ENCODE data around the gene C17orf75.
"Not testable (repeated sequence)": the region's sequence is repeated elsewhere in the genome, so short reads cannot be mapped to it uniquely, and the experiment has no call there.

C17orf75 gene

GRCh38 chr17:32352734-32353133 lies 10.8 kb upstream of the C17orf75 start:
- H3K36me3 Mint-ChIP-seq; H3K9me3 Mint-ChIP-seq (ENCODE audit: low read depth); H3K27me3 Mint-ChIP-seq: not testable (repeated sequence)
- Mint-ChIP-seq H3K27ac (peak overlapping the region; percentile 22), H3K4me1 (ENCODE audit: low read depth) (peaks cover 55% of the 10 kb centered on the region), H3K4me3 (peak overlapping the region; percentile 100)

GRCh38 chr17:32350666-32351418 lies 8.9 kb upstream of the C17orf75 start:
- H3K4me1 Mint-ChIP-seq (ENCODE audit: low read depth), result peaks cover 42% of the 10 kb centered on the region
- no peaks in the 10 kb centered on the region for H3K27me3 Mint-ChIP-seq
- H3K9me3 Mint-ChIP-seq (ENCODE audit: low read depth), result no peaks in the 10 kb centered on the region
- peak overlapping the region; percentile 100 for H3K4me3 Mint-ChIP-seq
- peak overlapping the region; percentile 99 for H3K27ac Mint-ChIP-seq
- H3K36me3 Mint-ChIP-seq, result peaks cover 10% of the 10 kb centered on the region

- Mint-ChIP-seq H3K27ac (peak within 1 kb of the TSS; percentile 99), H3K27me3 (no peaks in the 10 kb centered on the region), H3K36me3 (peaks cover 6% of the 10 kb centered on the region), H3K4me1 (ENCODE audit: low read depth) (peaks cover 35% of the 10 kb centered on the region), H3K4me3 (peak within 1 kb of the TSS; percentile 100), H3K9me3 (ENCODE audit: low read depth) (no peaks in the 10 kb centered on the region)
Measured at GRCh38 chr17:32349854-32350665, 8.1 kb upstream of the C17orf75 start, which contains the start of gene ZNF207. Gene ZNF207 (plus strand): TSS chr17:32350157. CDS start chr17:32350286, 129 bp downstream.

GRCh38 chr17:32349503-32349853 lies 7.5 kb upstream of the C17orf75 start:
- no peaks in the 10 kb centered on the region for H3K27me3 Mint-ChIP-seq
- H3K4me1 Mint-ChIP-seq (ENCODE audit: low read depth), result peaks cover 30% of the 10 kb centered on the region
- peak overlapping the region; percentile 100 for H3K4me3 Mint-ChIP-seq
- H3K27ac Mint-ChIP-seq, result peak overlapping the region; percentile 99
- H3K36me3 Mint-ChIP-seq, result peaks cover 6% of the 10 kb centered on the region
- no peaks in the 10 kb centered on the region for H3K9me3 Mint-ChIP-seq (ENCODE audit: low read depth)

GRCh38 chr17:32348483-32348800 lies 6.5 kb upstream of the C17orf75 start:
- Mint-ChIP-seq H3K4me3 (peak overlapping the region; percentile 58), H3K4me1 (ENCODE audit: low read depth) (peaks cover 24% of the 10 kb centered on the region), H3K9me3 (ENCODE audit: low read depth) (no peaks in the 10 kb centered on the region), H3K27ac (no peak overlapping the region), H3K36me3 (peaks cover 6% of the 10 kb centered on the region), H3K27me3 (no peaks in the 10 kb centered on the region)

DNA sequence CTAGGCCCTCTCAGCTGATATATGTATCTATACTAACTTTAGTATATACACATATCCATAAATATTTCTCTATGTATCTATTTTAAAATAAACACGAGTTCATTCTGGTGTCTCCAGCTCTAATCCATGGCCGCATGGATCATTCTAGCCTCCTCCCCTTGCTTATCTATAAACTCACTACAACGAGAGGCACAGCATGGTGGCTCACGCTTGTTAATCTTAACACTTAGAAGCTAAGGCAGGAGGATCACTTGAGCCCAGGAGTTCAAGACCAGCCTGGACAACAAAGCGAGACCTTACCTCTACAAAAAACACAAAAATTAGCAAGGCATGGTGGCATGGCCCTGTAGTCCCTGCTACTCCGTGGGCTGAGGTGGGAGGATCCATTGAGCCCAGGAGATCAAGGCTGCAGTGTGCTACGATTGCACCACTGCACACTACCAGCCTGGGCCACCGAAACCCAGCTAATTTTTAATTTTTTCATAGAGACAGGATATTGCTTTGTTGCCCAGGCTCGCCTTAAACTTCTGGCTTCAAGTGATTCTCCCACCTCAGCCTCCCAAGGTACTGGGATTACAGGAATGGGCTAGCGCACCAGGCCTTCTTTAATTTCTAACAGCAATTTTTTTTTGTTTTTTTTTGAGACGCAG lies 4.1 kb upstream of the C17orf75 start:
- no peaks in the 10 kb centered on the region for H3K9me3 Mint-ChIP-seq (ENCODE audit: low read depth)
- no peak overlapping the region for H3K4me3 Mint-ChIP-seq
- H3K27me3 Mint-ChIP-seq, result no peaks in the 10 kb centered on the region
- no peaks in the 10 kb centered on the region for H3K36me3 Mint-ChIP-seq
- H3K4me1 Mint-ChIP-seq (ENCODE audit: low read depth), result peaks cover 27% of the 10 kb centered on the region
- no peak overlapping the region for H3K27ac Mint-ChIP-seq

GRCh38 chr17:32342603-32343325 lies 791 bp upstream of the C17orf75 start:
- H3K4me1 Mint-ChIP-seq (ENCODE audit: low read depth), result peaks cover 24% of the 10 kb centered on the region

GRCh38 chr17:32341141-32341856 lies 674 bp downstream of the C17orf75 start:
- H3K9me3 Mint-ChIP-seq (ENCODE audit: low read depth), result no peaks in the 10 kb centered on the region
- peak overlapping the region; percentile 98 for H3K4me3 Mint-ChIP-seq
- H3K4me1 Mint-ChIP-seq (ENCODE audit: low read depth), result peaks cover 24% of the 10 kb centered on the region
- no peaks in the 10 kb centered on the region for H3K27me3 Mint-ChIP-seq
- peak overlapping the region; percentile 98 for H3K27ac Mint-ChIP-seq
- H3K36me3 Mint-ChIP-seq, result no peaks in the 10 kb centered on the region

More at GRCh38 chr17:32342603-32343325, 791 bp upstream of the C17orf75 start:
- Mint-ChIP-seq H3K4me3 (peak overlapping the region; percentile 98), H3K36me3 (no peaks in the 10 kb centered on the region), H3K9me3 (ENCODE audit: low read depth) (no peaks in the 10 kb centered on the region), H3K27me3 (no peaks in the 10 kb centered on the region), H3K27ac (peak overlapping the region; percentile 89)

DNA sequence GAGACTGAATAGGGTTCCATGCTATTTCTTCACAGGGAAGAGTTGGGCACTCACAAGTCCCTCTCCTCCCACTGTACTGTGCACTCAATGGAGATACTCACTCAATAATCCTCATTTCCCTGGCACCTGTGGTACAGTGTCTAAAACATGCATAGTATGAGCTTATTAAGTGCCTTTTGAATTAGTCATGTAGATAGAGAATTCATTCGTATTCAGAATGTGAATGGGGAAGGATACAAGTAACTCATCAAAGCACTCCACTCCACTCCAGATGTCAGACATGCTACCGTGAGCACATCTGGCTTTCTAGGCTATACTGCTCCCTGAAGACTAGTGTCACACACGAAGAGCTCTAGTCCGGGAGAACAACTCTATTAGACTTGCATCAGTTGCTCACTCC lies 6.3 kb downstream of the C17orf75 start:
- no peaks in the 10 kb centered on the region for H3K9me3 Mint-ChIP-seq (ENCODE audit: low read depth)
- no peak overlapping the region for H3K4me3 Mint-ChIP-seq
- peaks cover 9% of the 10 kb centered on the region for H3K36me3 Mint-ChIP-seq
- no peak overlapping the region for H3K27ac Mint-ChIP-seq
- H3K27me3 Mint-ChIP-seq, result no peaks in the 10 kb centered on the region
- H3K4me1 Mint-ChIP-seq (ENCODE audit: low read depth), result peaks cover 16% of the 10 kb centered on the region

DNA sequence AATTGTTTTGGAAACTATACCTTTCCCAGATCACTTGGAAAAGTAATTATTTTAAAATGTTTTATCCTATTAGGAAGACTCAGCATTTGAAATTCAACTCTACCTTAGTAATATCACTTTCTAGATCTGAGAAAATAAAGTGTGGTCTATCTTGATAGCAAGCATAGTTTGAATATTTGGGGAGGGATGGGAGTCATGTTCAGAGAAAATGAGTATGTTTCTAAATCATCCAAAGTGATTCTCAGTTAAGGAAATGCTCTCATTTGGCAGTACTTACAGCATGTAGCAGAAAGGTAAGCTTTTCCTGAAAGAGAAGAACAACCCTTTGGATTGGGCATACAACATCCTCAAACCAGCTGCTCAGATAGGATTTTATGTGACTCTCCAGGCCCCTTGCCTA lies 6.9 kb downstream of the C17orf75 start:
- H3K4me3 Mint-ChIP-seq, result no peak overlapping the region
- H3K27me3 Mint-ChIP-seq, result no peaks in the 10 kb centered on the region
- peaks cover 22% of the 10 kb centered on the region for H3K4me1 Mint-ChIP-seq (ENCODE audit: low read depth)
- no peak overlapping the region for H3K27ac Mint-ChIP-seq
- H3K9me3 Mint-ChIP-seq (ENCODE audit: low read depth), result no peaks in the 10 kb centered on the region
- H3K36me3 Mint-ChIP-seq, result peaks cover 9% of the 10 kb centered on the region

- Mint-ChIP-seq H3K27ac (no peak overlapping the region), H3K9me3 (ENCODE audit: low read depth) (no peaks in the 10 kb centered on the region), H3K36me3 (peaks cover 9% of the 10 kb centered on the region)
Measured at GRCh38 chr17:32333187-32333586, 8.8 kb downstream of the C17orf75 start.

GRCh38 chr17:32331243-32332040 lies 10.5 kb downstream of the C17orf75 start:
- peaks cover 21% of the 10 kb centered on the region for H3K4me1 Mint-ChIP-seq (ENCODE audit: low read depth)
- H3K36me3 Mint-ChIP-seq, result peaks cover 9% of the 10 kb centered on the region
- no peaks in the 10 kb centered on the region for H3K9me3 Mint-ChIP-seq (ENCODE audit: low read depth)
- peak overlapping the region; percentile 83 for H3K27ac Mint-ChIP-seq
- no peaks in the 10 kb centered on the region for H3K27me3 Mint-ChIP-seq
- peak overlapping the region; percentile 40 for H3K4me3 Mint-ChIP-seq

More at GRCh38 chr17:32333187-32333586, 8.8 kb downstream of the C17orf75 start:
- Mint-ChIP-seq H3K27me3 (no peaks in the 10 kb centered on the region), H3K4me3 (no peak overlapping the region), H3K4me1 (ENCODE audit: low read depth) (peaks cover 21% of the 10 kb centered on the region)

- Mint-ChIP-seq H3K27ac (peak overlapping the region; percentile 78), H3K27me3 (no peaks in the 10 kb centered on the region), H3K4me1 (ENCODE audit: low read depth) (peaks cover 21% of the 10 kb centered on the region), H3K36me3 (peaks cover 9% of the 10 kb centered on the region), H3K9me3 (ENCODE audit: low read depth) (no peaks in the 10 kb centered on the region), H3K4me3 (peak overlapping the region; percentile 49)
Measured at GRCh38 chr17:32330147-32330546, 11.8 kb downstream of the C17orf75 start.

Measured in activated naive CD8-positive, alpha-beta T cell (primary cell).